Tibial artery (tissue), 4 donors: Measurements from ENCODE around the gene PDP2.

ENCODE experiments used
- DNase-seq, 2 donors: peaks; one replicate each; pipeline ENCODE4 v3.0.0-alpha.2; 2019
- H3K27ac ChIP-seq, 2 donors: fragments of 200-600 bp; sonication (generic) in 1 of 2; 1 replicate in 1 of 2; 2 replicates in 1 of 2; pipeline ENCODE4 v1.5.1; 2018 to 2019; ENCODE audit warnings: mild to moderate bottlenecking in 1 of 2
- H3K27me3 ChIP-seq, 2 donors: fragments of 200-600 bp; sonication (generic) in 1 of 2; one replicate each; pipeline versions ENCODE4 v1.5.1 to v1.6.0; 2016 to 2019
- H3K36me3 ChIP-seq, 3 donors: fragments of 200-600 bp; sonication (generic) in 2 of 3; one replicate each; pipeline ENCODE4 v1.5.1; 2016 to 2019; ENCODE audit warnings: mild to moderate bottlenecking in 2 of 3
- H3K4me1 ChIP-seq, 4 donors: fragments of 200-600 bp; sonication (generic) in 2 of 4; 1 replicate in 3 of 4; 2 replicates in 1 of 4; pipeline ENCODE4 v1.5.1; 2016 to 2019
- H3K4me3 ChIP-seq, 2 donors: fragments of 200-600 bp; sonication (generic) in 1 of 2; 1 replicate in 1 of 2; 2 replicates in 1 of 2; pipeline ENCODE4 v1.5.1; 2018 to 2019; ENCODE audit warnings: mild to moderate bottlenecking in 2 of 2
- H3K9me3 ChIP-seq, 3 donors: fragments of 200-600 bp; sonication (generic) in 1 of 3; one replicate each; pipeline ENCODE4 v1.5.1; 2016 to 2019
- CTCF ChIP-seq, 2 experiments: fragments of 200-600 bp in 1 of 2; fragments of 450-650 bp in 1 of 2; IDR thresholded peaks; one replicate each; pipeline ENCODE4 v1.5.1; 2017 to 2019; ENCODE audit warnings: antibody characterized with exemption in 2 of 2, mild to moderate bottlenecking in 1 of 2, moderate library complexity in 1 of 2
- intact Hi-C: fragments of 100-400 bp; cut with DNase I; formaldehyde crosslinking; loops from one replicate; pipeline ENCODE4 v1.15.0; 2023; ENCODE audit warnings: low total_unique reads

The PDP2 gene

GRCh38 chr16:66908762-66909559 lies 28.6 kb downstream of the PDP2 start:
- H3K4me1 ChIP-seq, result peaks cover 3 to 58% (median 31%) of the 10 kb centered on the region in 4 donors
- H3K36me3 ChIP-seq, result no peaks in the 10 kb centered on the region
- no peak for TF ChIP-seq CTCF (IDR thresholded peaks at IDR 0.05)
- H3K27ac ChIP-seq, result no peak overlapping the region
- H3K4me3 ChIP-seq, result no peak overlapping the region
- H3K27me3 ChIP-seq, result no peaks in the 10 kb centered on the region
- no peak for DNase-seq
- intact Hi-C loops, result no loop called here
- H3K9me3 ChIP-seq, result no peaks in the 10 kb centered on the region

GRCh38 chr16:66910175-66910940 lies 30.0 kb downstream of the PDP2 start:
- intact Hi-C loops, result no loop called here
- Histone ChIP-seq H3K9me3 (no peaks in the 10 kb centered on the region), H3K27ac (no peak overlapping the region), H3K27me3 (no peaks in the 10 kb centered on the region), H3K4me1 (peaks cover 0 to 44% (median 17%) of the 10 kb centered on the region in 4 donors), H3K36me3 (no peaks in the 10 kb centered on the region), H3K4me3 (no peak overlapping the region)
- TF ChIP-seq CTCF (IDR thresholded peaks at IDR 0.05), result no peak
- no peak for DNase-seq

DNA sequence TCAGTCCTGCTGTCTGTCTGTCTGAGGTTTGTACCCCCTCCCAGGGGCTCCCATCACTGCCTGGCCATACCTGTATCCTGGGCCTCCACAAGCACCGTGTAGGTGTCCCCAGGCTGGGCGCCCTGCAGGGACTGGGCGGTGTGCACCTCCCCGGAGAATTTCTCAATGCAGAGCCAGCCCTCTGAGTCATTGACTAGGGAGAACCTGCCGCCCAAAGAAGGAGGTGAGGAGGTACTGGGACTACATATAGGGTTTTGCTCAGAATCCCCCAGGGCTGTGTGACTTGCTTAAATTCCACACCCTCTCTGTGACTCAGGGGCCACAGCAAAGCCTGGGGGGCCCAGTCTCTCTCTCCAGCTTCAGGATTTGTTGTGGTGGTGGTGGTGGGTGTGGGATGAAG lies 30.8 kb downstream of the PDP2 start:
- H3K4me3 ChIP-seq, result no peak overlapping the region
- no peaks in the 10 kb centered on the region for H3K36me3 ChIP-seq
- no peaks in the 10 kb centered on the region for H3K27me3 ChIP-seq
- TF ChIP-seq CTCF (IDR thresholded peaks at IDR 0.05), result no peak
- no peaks in the 10 kb centered on the region for H3K9me3 ChIP-seq
- no peak overlapping the region for H3K27ac ChIP-seq
- intact Hi-C loops, result no loop called here
- DNase-seq, result no peak
- H3K4me1 ChIP-seq, result peaks cover 0 to 36% (median 10%) of the 10 kb centered on the region in 4 donors

- H3K4me3 ChIP-seq, result no peak overlapping the region
- DNase-seq, result no peak
- TF ChIP-seq CTCF (IDR thresholded peaks at IDR 0.05), result no peak
- H3K36me3 ChIP-seq, result no peaks in the 10 kb centered on the region
- peaks cover 0 to 29% (median 7%) of the 10 kb centered on the region in 4 donors for H3K4me1 ChIP-seq
- H3K27ac ChIP-seq, result no peak overlapping the region
- no peaks in the 10 kb centered on the region for H3K9me3 ChIP-seq
- intact Hi-C loops, result no loop called here
- no peaks in the 10 kb centered on the region for H3K27me3 ChIP-seq
Observed at GRCh38 chr16:66911801-66912200, 31.5 kb downstream of the PDP2 start.

DNA sequence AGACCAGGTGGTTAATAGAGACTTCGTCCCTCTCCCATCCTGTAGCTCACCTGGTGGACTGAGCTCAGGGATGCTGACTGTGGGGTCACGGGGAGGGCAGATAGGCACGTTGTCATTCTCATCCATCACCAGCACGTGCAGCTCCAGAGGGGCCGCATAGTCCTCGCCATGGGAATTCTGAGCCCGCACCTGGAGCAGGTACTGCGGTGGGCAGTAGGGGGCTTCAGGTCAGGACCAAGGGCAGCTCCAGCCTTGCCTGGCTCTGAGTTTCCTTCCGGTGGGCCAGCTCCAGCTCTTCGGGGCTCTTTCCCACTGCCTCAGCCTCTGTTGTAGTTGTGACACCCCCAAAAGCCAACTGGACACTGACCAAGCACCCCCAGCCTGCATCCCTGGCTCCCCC lies 32.8 kb downstream of the PDP2 start:
- H3K27ac ChIP-seq, result no peak overlapping the region
- intact Hi-C loops, result no loop called here
- no peaks in the 10 kb centered on the region for H3K9me3 ChIP-seq
- TF ChIP-seq CTCF (IDR thresholded peaks at IDR 0.05), result no peak
- H3K4me3 ChIP-seq, result no peak overlapping the region
- H3K4me1 ChIP-seq, result peaks cover 0 to 16% (median 3%) of the 10 kb centered on the region in 4 donors
- DNase-seq, result no peak
- no peaks in the 10 kb centered on the region for H3K36me3 ChIP-seq
- no peaks in the 10 kb centered on the region for H3K27me3 ChIP-seq
